A673 (cell line): ENCODE data around the gene EPN2.

Experiments used
- CTCF ChIP-seq: fragments of 300-800, 200-600 bp; sonication (generic); conservative IDR thresholded peaks from 2 replicates; pipeline ENCODE4 v1.5.1; 2017; ENCODE audit warnings: low read depth, mild to moderate bottlenecking, antibody characterized with exemption, low read length, moderate library complexity, mixed read lengths
- EZH2 ChIP-seq: fragments of 200-600 bp; sonication (generic); IDR thresholded peaks from 2 replicates; pipeline ENCODE4 v1.6.1; 2017; ENCODE audit warnings: borderline replicate concordance, low read depth, mild to moderate bottlenecking, mixed read lengths, antibody characterized with exemption, low read length; ENCODE audit not compliant: poor library complexity, severe bottlenecking

GRCh38 chr17:19244357-19244756, 7.2 kb downstream of the EPN2 start:
- TF ChIP-seq CTCF: no peak
- no peak for TF ChIP-seq EZH2
